ENCODE measurements around the gene RBP2. TPM values are rescaled to one million over a fixed set of nuclear protein-coding genes. Genes with fewer than 3 reads are reported as not detected.

RBP2 gene
- total RNA-seq, 2 experiments from 2014 or later: not detected

DNA sequence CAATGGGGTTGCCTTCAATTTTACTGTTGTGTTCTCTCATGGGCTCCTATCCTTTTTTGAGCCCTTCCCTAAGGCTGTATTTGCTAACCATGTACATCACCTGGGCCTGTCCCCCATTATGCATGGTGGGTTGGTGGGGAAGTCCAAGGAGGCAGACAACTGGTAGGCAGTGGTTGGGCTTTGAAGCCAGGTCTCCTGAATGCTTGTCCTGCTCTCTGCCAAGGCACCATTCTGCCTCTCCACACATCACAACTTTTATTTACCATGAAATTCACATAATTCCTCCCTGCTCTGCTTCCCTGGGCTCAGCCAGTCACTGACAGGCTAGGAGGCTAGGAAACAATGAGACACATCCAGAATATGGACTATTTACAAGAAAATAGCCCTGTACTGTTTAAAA lies 45.8 kb downstream of the RBP2 start:
- H3K4me2 ChIP-seq (ENCODE audit: low read length): no peak overlapping the region
- intact Hi-C loops (cut with micrococcal nuclease; ENCODE audit: unreplicated experiment): no loop called here
- no peak for DNase-seq (ENCODE audit: low spot score)
- TF ChIP-seq, protein P1, sequence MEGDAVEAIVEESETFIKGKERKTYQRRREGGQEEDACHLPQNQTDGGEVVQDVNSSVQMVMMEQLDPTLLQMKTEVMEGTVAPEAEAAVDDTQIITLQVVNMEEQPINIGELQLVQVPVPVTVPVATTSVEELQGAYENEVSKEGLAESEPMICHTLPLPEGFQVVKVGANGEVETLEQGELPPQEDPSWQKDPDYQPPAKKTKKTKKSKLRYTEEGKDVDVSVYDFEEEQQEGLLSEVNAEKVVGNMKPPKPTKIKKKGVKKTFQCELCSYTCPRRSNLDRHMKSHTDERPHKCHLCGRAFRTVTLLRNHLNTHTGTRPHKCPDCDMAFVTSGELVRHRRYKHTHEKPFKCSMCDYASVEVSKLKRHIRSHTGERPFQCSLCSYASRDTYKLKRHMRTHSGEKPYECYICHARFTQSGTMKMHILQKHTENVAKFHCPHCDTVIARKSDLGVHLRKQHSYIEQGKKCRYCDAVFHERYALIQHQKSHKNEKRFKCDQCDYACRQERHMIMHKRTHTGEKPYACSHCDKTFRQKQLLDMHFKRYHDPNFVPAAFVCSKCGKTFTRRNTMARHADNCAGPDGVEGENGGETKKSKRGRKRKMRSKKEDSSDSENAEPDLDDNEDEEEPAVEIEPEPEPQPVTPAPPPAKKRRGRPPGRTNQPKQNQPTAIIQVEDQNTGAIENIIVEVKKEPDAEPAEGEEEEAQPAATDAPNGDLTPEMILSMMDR (conservative IDR thresholded peaks at IDR 0.05; ENCODE audit: low read length): no peak
- TF ChIP-seq EZH2phosphoT487 (IDR thresholded peaks at IDR 0.05; ENCODE audit: borderline replicate concordance, low read depth, low read length): no peak
- H4K20me1 ChIP-seq (ENCODE audit: insufficient read depth, low read length): no peaks in the 10 kb centered on the region
- no peak overlapping the region for H3K27ac ChIP-seq (ENCODE audit: low read depth, low read length, poor library complexity, severe bottlenecking)
- no peaks in the 10 kb centered on the region for H3K4me1 ChIP-seq (ENCODE audit: insufficient read depth, low read length, poor library complexity, severe bottlenecking)
- no peaks in the 10 kb centered on the region for H3K36me3 ChIP-seq (ENCODE audit: insufficient read depth, low read length)
- BruUV-seq (replicated peaks): no TSS peak
- H3K79me2 ChIP-seq (ENCODE audit: insufficient read depth, low read depth, low read length): no peaks in the 10 kb centered on the region
- CTCF ChIA-PET (ENCODE audit: unreplicated experiment): no interaction called here
- no peaks in the 10 kb centered on the region for H3K9me2 ChIP-seq (ENCODE audit: insufficient read depth, low read length)
- H2AFZ ChIP-seq (ENCODE audit: low read length): no peak overlapping the region
- POLR2A ChIA-PET: no interaction called here
- no peak overlapping the region for H3K4me3 ChIP-seq (ENCODE audit: low read depth, low read length, poor library complexity, severe bottlenecking)
- H3K9me3 ChIP-seq (ENCODE audit: low read length): no peaks in the 10 kb centered on the region

DNA sequence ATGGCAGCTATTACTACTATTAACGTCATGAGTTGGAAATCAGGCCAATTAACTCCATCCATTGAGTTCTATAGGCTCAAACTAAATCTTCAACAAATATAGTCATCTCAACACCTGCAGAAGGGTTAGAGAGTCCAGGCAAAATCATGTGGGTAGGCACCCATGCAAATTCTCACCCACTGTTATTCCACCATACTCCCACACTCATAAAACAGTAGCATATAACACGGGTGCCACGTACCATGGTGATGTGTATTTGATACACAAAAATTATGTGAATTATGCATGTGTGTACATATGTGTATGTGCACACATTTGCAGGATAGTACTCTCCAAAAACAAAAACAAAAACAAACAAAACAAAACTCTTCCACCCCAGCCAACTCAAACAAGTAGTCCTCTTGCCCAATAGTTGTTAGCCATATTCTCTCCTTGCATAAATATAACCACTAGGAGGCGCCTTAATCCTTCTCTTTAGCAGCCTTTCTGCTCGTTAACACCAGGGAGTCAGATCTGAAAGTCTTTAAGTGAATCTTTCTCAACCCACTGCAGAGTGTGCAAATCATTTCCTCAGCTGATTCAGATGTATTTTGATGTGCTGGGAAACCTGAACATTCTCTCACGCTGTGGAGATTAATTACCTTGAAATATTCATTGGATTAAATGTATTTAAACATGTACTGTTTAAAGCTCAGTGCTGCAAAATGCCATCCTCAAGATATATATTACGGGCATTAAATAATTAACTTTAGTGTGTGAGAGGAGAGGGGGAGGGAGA lies 48.8 kb downstream of the RBP2 start:
- no peak for TF ChIP-seq EZH2phosphoT487 (IDR thresholded peaks at IDR 0.05; ENCODE audit: borderline replicate concordance, low read depth, low read length)
- TF ChIP-seq, protein P1 (conservative IDR thresholded peaks at IDR 0.05; ENCODE audit: low read length): peak; percentile 90
- H2AFZ ChIP-seq (ENCODE audit: low read length): no peak overlapping the region
- H3K9me3 ChIP-seq (ENCODE audit: low read length): no peaks in the 10 kb centered on the region
- no peak overlapping the region for H3K4me2 ChIP-seq (ENCODE audit: low read length)
- no peaks in the 10 kb centered on the region for H3K36me3 ChIP-seq (ENCODE audit: insufficient read depth, low read length)
- H4K20me1 ChIP-seq (ENCODE audit: insufficient read depth, low read length): no peaks in the 10 kb centered on the region
- intact Hi-C loops (cut with micrococcal nuclease; ENCODE audit: unreplicated experiment): loop anchor here (1.0 to 5.0 kb wide), 3 partner anchors 135 to 1435 kb away; no protein-coding TSS in a partner anchor
- CTCF ChIA-PET (ENCODE audit: unreplicated experiment): no interaction called here
- POLR2A ChIA-PET: no interaction called here
- H3K4me1 ChIP-seq (ENCODE audit: insufficient read depth, low read length, poor library complexity, severe bottlenecking): no peaks in the 10 kb centered on the region
- no peaks in the 10 kb centered on the region for H3K9me2 ChIP-seq (ENCODE audit: insufficient read depth, low read length)
- peak; percentile 70 for DNase-seq (ENCODE audit: low spot score)
- H3K27ac ChIP-seq (ENCODE audit: low read depth, low read length, poor library complexity, severe bottlenecking): no peak overlapping the region
- no peaks in the 10 kb centered on the region for H3K79me2 ChIP-seq (ENCODE audit: insufficient read depth, low read depth, low read length)
- BruUV-seq (replicated peaks): no TSS peak
- H3K4me3 ChIP-seq (ENCODE audit: low read depth, low read length, poor library complexity, severe bottlenecking): no peak overlapping the region

DNA sequence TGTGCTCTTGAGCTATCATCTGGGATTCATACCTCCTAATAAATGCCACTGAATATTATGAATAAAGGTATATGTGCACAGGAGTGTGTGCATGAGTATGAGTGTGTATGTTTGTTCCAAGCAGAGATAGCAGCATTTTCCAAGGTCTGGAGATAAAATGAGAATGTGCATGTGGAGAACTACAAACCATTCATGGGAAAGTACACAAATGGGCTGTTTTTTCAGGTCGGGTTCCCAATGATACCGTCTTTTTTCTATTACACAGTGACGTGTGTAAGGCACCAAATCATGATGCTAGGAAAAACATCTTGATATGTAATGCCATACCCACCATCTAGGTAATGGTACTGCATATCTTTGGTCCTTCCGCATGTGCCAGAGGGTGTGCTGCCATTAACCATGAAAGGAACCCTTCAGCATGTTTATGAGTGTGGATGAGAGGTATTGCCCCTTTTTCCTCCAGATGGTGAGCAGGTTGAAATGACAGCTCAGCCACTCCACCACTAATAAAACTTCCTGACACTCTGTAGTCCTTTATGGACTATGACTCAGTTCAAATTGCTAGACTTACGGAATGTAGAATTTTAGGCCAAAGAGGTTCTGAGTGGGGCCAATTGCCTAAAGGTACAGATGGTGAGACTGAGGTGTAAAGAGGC lies 50.4 kb downstream of the RBP2 start:
- BruUV-seq (replicated peaks): no TSS peak
- CTCF ChIA-PET (ENCODE audit: unreplicated experiment): no interaction called here
- Histone ChIP-seq H2AFZ (ENCODE audit: low read length) (no peak overlapping the region), H4K20me1 (ENCODE audit: insufficient read depth, low read length) (no peaks in the 10 kb centered on the region), H3K4me1 (ENCODE audit: insufficient read depth, low read length, poor library complexity, severe bottlenecking) (no peaks in the 10 kb centered on the region), H3K9me3 (ENCODE audit: low read length) (no peaks in the 10 kb centered on the region), H3K4me2 (ENCODE audit: low read length) (no peak overlapping the region), H3K27ac (ENCODE audit: low read depth, low read length, poor library complexity, severe bottlenecking) (no peak overlapping the region), H3K9me2 (ENCODE audit: insufficient read depth, low read length) (no peaks in the 10 kb centered on the region), H3K79me2 (ENCODE audit: insufficient read depth, low read depth, low read length) (no peaks in the 10 kb centered on the region), H3K36me3 (ENCODE audit: insufficient read depth, low read length) (no peaks in the 10 kb centered on the region), H3K4me3 (ENCODE audit: low read depth, low read length, poor library complexity, severe bottlenecking) (no peak overlapping the region)
- TF ChIP-seq, protein P1 (conservative IDR thresholded peaks at IDR 0.05; ENCODE audit: low read length): no peak
- TF ChIP-seq EZH2phosphoT487 (IDR thresholded peaks at IDR 0.05; ENCODE audit: borderline replicate concordance, low read depth, low read length): no peak
- DNase-seq (ENCODE audit: low spot score): no peak
- intact Hi-C loops (cut with micrococcal nuclease; ENCODE audit: unreplicated experiment): loop anchor here (5.0 kb wide), 2 partner anchors 201 to 1436 kb away; no protein-coding TSS in a partner anchor
- POLR2A ChIA-PET: interaction anchor here (0.6 kb wide), 1 partner anchor 681 kb away, joined by 3 read pairs; no protein-coding TSS in a partner anchor

Data from OCI-LY7 (cell line).